Muscle layer of duodenum (tissue), 2 donors: Measurements from ENCODE around the gene CFAP74.
"Not testable (repeated sequence)": the region's sequence is repeated elsewhere in the genome, so short reads cannot be mapped to it uniquely, and the experiment has no call there.

Experiments used
- H3K27ac ChIP-seq: one replicate; pipeline ENCODE4 v1.7.0; 2013; ENCODE audit warnings: mild to moderate bottlenecking, low read length
- H3K27me3 ChIP-seq: one replicate; pipeline ENCODE4 v1.7.0; 2013; ENCODE audit warnings: low read depth, mild to moderate bottlenecking, control low read depth, low read length
- H3K36me3 ChIP-seq, 2 donors: one replicate each; pipeline ENCODE4 v1.7.0; 2013; ENCODE audit warnings: low read length in 2 of 2, control low read depth in 1 of 2, mild to moderate bottlenecking in 1 of 2; ENCODE audit not compliant: insufficient read depth in 2 of 2, control insufficient read depth in 1 of 2
- H3K4me1 ChIP-seq, 2 donors: one replicate each; pipeline ENCODE4 v1.7.0; 2013; ENCODE audit warnings: low read length in 2 of 2, mild to moderate bottlenecking in 2 of 2, control low read depth in 1 of 2, moderate library complexity in 1 of 2; ENCODE audit not compliant: insufficient read depth in 2 of 2, control insufficient read depth in 1 of 2
- H3K4me3 ChIP-seq, 2 donors: one replicate each; pipeline ENCODE4 v1.7.0; 2013; ENCODE audit warnings: low read length in 2 of 2, low read depth in 1 of 2, mild to moderate bottlenecking in 1 of 2
- H3K9me3 ChIP-seq, 2 donors: one replicate each; pipeline ENCODE4 v1.7.0; 2013; ENCODE audit warnings: low read length in 2 of 2, control low read depth in 1 of 2, mild to moderate bottlenecking in 1 of 2; ENCODE audit not compliant: control insufficient read depth in 1 of 2
- donor health status: healthy.

CFAP74 gene

DNA sequence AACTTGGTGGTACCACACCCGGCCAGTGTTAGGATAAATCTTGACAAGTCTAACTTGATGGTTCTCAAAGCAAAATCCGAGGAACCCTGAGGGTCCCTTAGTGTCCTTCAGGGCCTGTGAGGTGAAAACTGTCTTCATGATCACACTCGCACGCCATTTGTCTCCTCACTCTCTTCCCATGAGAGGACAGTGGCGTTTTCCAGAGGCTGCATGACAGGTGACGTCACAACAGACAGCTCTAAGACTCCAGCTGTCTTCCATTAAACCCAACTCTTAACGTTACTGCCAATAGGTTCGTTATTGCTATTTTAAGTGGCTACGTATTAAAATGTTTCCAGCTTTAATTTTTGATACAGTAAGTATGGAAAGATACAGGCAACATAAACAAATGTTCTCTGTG is 13.8 kb downstream of the CFAP74 start:
- peaks cover 0 to 5% of the 10 kb centered on the region in 2 donors for H3K4me1 ChIP-seq
- H3K27me3 ChIP-seq: no peaks in the 10 kb centered on the region
- H3K9me3 ChIP-seq: no peaks in the 10 kb centered on the region
- H3K27ac ChIP-seq: peak overlapping the region; percentile 49
- no peak overlapping the region for H3K4me3 ChIP-seq
- H3K36me3 ChIP-seq: no peaks in the 10 kb centered on the region

DNA sequence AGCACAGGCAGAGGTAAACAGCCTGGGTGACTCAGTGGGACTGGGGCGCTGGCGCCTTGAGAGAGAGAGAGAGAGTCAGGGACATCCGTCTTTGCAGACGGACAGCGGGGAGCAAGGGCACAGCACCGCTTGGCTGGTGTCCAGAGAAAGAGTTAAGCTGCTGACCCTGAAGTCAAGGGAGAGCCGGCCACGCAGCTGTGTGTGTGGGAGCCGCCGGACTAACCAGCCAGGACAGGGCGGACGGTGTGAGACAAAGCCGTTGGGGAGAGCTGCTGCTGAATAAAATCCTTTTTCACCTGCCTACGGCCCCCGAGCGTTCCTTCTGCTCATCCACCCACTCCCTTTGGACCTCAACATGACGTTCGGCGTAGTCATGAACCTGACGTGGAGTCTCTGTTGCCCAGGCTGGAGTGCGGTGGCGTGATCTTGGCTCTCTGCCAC is 14.5 kb downstream of the CFAP74 start:
- H3K27me3 ChIP-seq: no peaks in the 10 kb centered on the region
- H3K4me3 ChIP-seq: no peak overlapping the region
- H3K36me3 ChIP-seq: no peaks in the 10 kb centered on the region
- no peaks in the 10 kb centered on the region for H3K9me3 ChIP-seq
- H3K27ac ChIP-seq: no peak overlapping the region
- H3K4me1 ChIP-seq: peaks cover 0 to 5% of the 10 kb centered on the region in 2 donors

DNA sequence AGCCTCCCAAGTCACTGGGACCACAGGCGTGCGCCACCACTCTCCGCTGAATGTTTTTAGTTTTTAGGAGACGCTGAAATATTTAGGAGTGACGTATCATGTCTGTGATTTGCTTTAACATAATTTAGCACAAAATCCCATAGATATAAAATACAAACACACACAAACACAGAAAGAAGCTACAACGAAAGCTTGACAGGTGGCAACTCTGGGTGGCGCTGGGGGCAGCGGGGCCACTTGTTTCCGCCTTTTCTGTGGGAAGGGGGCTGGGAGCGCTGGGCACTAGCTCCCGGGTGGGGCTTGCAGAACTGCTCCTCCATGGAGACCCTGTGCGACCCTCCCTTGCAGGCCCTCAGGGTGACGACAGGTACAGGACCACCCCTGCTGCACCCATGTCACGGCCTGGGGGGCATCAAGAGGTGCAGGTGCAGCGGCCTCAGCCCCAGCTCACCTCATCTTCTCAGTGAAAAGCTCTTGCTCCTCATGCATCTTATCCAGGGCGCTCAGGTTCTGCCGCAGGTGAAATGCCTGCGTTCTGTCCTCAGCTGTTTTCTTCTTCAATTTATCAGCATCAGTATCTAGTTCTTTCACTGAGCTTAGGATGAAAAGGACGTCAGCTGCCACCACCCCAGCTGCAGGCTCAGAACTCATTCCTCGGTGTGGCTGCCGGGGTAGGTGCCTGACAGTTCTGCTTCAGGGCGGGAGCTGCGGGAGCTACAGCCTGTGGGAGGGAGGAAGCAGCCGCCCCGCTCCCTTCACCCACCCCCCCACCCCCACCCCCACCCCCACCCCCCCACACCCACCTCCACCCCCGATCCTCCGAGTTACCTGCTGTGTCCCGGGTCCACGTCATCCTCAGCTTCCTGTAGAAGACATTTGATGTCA is 15.3 kb downstream of the CFAP74 start:
- Histone ChIP-seq H3K4me3 (no peak overlapping the region), H3K4me1 (peaks cover 0 to 5% of the 10 kb centered on the region in 2 donors), H3K9me3 (no peaks in the 10 kb centered on the region), H3K27me3 (no peaks in the 10 kb centered on the region), H3K36me3 (no peaks in the 10 kb centered on the region), H3K27ac (no peak overlapping the region)

DNA sequence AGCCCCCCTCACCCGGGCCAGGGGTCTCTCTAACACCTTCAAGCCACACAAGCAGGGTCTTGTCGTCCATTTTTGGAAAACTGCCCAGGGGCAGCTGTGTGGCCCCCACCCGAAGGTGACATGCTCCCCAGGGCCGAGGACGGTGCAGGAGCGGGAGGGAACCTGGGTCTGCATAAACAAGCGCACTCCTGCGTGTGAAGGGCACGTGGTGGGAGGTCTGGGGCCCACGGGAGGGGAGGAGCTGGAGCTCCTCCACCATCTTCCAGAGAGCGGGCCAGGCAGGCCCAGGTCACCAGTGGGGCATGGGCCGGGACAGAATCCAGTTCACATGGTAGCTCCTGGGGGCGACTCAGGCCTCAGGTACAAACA is 16.5 kb downstream of the CFAP74 start:
- Histone ChIP-seq H3K27ac (no peak overlapping the region), H3K9me3 (no peaks in the 10 kb centered on the region), H3K36me3 (no peaks in the 10 kb centered on the region), H3K27me3 (no peaks in the 10 kb centered on the region), H3K4me1 (peaks cover 0 to 5% of the 10 kb centered on the region in 2 donors), H3K4me3 (no peak overlapping the region)

DNA sequence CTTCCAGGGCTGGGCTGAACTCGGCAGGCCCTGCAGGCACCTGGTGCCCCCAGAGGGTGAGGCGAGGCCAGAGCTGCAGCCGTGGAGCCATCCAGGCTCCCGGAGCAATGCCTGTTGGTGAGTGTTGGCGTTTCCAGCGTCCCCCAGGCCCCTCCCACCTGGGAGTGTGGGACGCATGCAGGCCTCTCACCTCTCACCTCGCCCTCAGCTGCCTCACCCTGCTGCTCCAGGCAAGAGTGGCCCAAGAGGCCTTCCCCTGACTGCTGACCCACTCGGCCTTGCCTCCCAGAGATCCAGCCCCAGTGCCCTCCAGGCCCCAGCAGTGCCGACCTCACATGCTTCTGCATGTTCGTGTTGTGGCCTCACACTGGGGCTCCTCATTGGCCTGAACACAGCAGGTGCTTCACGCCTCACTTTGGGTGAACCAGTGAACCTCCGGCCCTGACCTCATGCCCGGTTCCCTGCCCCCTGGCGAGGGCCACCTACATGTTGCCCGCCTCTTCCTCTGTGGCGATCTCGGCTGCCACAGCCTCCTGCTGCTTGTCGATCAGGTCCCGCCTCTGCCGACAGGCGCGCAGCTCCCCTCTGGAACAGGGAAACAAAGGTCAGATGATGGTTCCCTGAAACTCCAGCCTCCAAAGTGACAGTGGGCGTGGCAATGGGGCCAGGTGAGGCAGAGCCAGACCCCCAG is 17.0 kb downstream of the CFAP74 start:
- Histone ChIP-seq H3K4me3 (no peak overlapping the region), H3K4me1 (peaks cover 0 to 5% of the 10 kb centered on the region in 2 donors), H3K27me3 (no peaks in the 10 kb centered on the region), H3K9me3 (no peaks in the 10 kb centered on the region), H3K36me3 (no peaks in the 10 kb centered on the region), H3K27ac (no peak overlapping the region)

DNA sequence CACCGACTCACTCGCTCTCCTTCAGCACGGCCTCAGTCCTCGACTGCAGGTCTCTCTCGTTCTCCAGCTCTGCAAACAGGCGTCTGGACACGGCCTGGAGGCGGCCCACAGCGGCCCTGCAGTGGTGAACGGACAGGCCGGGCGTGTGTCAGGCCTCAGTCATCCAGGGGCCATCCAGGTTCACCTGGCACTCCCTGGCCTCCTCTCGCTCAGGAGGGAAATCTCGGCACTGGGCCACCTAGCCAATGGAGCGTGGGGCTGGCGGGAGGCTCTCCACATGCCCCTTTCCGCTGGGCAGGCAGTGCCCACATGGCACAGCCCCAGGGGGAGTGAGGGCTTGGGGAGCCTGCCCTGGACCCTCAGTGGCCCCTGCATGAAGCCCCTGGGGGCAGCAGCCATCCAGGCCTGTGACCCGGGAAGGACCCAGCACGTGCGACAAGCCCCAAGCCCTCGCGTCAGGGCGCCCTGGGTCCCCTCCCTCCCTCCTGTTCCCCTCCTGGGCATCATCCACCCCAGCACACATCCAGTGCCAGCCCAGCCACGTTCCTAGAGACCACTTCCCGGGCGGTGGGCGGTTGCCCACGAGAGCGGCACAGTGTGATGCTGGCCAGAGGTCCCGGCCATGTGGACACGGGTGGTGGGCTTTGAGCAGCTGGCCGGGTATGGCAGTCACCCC is 18.1 kb downstream of the CFAP74 start:
- Histone ChIP-seq H3K4me1 (peaks cover 0 to 5% of the 10 kb centered on the region in 2 donors), H3K27me3 (no peaks in the 10 kb centered on the region), H3K27ac (no peak overlapping the region), H3K9me3 (no peaks in the 10 kb centered on the region), H3K36me3 (no peaks in the 10 kb centered on the region), H3K4me3 (no peak overlapping the region)

DNA sequence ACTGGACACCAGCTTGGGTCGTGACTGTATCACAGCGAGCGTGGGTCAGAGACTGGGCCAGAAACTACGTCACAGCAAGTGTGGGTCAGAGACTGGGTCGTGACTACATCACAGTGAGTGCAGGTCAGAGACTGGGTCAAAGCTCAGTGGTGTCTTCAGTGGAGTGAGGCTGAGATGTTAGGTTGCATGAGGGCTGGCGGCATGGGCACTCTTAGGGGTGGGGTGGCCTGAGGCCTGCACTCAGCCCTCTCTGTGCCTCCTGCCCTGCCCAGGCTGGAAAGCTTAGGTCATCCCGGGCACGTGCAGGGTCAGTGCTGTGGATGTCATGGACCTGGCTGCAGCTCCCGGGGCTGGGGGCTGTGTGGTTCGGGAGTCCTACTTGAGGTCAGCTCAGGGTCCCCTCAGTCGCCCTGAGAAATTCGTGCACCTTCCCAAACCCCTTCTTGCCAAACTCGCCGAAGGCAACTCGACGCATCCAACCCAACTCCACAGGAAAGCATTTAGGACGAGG is 19.0 kb downstream of the CFAP74 start:
- H3K27ac ChIP-seq: no peak overlapping the region
- no peaks in the 10 kb centered on the region for H3K36me3 ChIP-seq
- peaks cover 0 to 5% of the 10 kb centered on the region in 2 donors for H3K4me1 ChIP-seq
- H3K4me3 ChIP-seq: no peak overlapping the region
- no peaks in the 10 kb centered on the region for H3K27me3 ChIP-seq
- H3K9me3 ChIP-seq: no peaks in the 10 kb centered on the region

DNA sequence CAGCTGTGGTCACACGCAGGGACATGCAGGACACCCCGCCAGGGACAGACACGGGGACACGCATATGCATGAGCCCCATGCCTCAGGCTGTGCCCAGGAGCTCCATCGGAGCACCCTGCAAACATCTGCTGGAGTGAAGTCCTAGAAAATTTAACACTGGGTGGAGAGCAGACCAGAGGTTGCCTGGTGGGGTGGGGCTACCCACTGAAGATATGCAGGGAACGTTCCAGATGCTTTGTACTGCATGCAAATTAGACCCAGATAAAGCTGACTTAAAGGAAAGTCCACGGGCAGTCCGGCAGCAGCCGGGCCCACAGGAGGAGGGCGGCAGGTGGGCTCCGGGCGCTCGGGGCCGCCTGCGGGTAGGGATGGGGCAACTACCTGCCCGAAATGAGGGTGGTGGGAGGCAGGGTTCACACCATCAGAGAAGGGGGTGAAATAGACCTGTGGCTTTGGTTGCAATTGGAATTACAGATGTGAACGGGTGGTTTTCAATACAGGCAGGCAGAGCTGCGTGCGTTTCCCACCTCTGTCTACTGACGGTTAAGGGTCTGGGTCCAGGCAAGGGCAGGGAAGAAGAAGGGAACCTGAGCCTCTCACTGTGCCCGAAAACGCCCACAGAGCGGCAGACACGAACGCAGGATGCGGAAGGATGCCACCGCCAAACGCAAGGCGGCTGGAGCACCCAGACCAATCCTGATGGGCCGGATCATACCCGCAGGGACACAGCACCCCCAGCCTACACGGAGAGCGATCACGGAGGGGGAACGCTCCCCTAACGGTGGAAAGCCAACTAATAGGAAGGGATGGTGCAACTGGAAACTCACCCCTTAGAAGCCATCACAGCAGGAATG is 21.0 kb downstream of the CFAP74 start:
- Histone ChIP-seq H3K4me1 (no peaks in the 10 kb centered on the region), H3K36me3 (no peaks in the 10 kb centered on the region), H3K9me3 (no peaks in the 10 kb centered on the region), H3K4me3 (no peak overlapping the region), H3K27me3 (no peaks in the 10 kb centered on the region), H3K27ac (no peak overlapping the region)

DNA sequence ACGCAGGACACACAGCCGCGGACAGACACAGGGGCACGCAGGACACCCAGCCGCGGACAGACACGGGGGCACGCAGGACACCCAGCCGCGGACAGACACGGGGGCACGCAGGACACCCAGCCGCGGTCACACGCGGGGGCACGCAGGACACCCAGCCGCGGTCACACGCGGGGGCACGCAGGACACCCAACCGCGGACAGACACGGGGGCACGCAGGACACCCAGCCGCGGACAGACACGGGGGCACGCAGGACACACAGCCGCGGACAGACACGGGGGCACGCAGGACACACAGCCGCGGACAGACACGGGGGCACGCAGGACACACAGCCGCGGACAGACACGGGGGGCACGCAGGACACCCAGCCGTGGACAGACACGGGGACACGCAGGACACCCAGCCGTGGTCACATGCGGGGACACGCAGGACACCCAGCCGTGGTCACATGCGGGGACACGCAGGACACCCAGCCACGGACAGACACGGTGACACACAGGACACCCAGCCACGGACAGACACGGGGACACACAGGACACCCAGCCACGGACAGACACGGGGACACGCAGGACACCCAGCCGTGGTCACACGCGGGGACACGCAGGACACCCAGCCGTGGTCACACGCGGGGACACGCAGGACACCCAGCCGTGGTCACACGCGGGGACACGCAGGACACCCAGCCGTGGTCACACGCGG is 21.8 kb downstream of the CFAP74 start:
- not testable (repeated sequence) for H3K27ac ChIP-seq, H3K4me3 ChIP-seq, H3K27me3 ChIP-seq, H3K4me1 ChIP-seq, H3K9me3 ChIP-seq, H3K36me3 ChIP-seq

DNA sequence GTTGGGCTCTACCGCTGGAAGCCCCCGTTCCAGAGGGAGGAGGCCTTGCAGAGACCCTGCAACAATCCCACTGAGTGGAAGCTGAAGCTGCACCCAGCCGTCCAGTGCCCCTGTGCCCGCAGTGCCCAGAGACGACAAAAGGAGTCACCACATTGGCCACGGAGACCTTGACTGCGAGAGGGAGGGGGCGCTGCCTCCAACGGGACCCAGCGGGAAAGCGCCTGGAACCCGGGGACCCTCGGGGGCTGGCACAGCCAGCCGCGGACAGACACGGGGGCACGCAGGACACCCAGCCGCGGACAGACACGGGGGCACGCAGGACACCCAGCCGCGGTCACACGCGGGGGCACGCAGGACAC is 22.5 kb downstream of the CFAP74 start:
- Histone ChIP-seq H3K4me3 (no peak overlapping the region), H3K27ac (no peak overlapping the region), H3K27me3 (no peaks in the 10 kb centered on the region), H3K36me3 (no peaks in the 10 kb centered on the region), H3K4me1 (no peaks in the 10 kb centered on the region), H3K9me3 (no peaks in the 10 kb centered on the region)
